TTC549 (cell line): ENCODE results near the gene C1QL4.
A peak's percentile ranks its signal among the peaks of the same experiment; 100 is the strongest.
"Not testable (repeated sequence)": the region's sequence is repeated elsewhere in the genome, so short reads cannot be mapped to it uniquely, and the experiment has no call there.

Experiments
- FAIRE-seq: peaks from 2 replicates; lab custom pipeline; 2012; peaks lifted over from hg19 to GRCh38; lab: Jason Lieb, UNC

Gene C1QL4

DNA sequence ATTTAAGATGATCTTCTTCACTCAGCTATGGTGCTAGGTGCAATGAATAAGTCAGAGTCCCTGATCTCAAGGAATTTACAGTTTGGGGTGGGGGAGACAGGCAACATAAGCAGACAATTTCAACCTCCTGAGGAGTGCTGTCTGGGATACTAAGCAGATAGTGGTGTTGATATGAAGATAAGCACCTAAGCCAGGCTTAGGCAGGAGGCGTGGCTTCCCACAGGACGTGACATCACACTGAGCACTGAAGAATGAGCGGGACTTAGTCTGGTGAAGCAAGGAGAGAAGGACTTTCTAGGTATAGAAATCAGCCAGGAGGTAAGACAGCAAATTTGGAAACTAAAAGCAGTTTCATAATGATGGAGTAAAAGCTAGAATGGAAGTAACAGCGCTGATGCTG is 35.2 kb downstream of the C1QL4 start:
- FAIRE-seq: no peak

DNA sequence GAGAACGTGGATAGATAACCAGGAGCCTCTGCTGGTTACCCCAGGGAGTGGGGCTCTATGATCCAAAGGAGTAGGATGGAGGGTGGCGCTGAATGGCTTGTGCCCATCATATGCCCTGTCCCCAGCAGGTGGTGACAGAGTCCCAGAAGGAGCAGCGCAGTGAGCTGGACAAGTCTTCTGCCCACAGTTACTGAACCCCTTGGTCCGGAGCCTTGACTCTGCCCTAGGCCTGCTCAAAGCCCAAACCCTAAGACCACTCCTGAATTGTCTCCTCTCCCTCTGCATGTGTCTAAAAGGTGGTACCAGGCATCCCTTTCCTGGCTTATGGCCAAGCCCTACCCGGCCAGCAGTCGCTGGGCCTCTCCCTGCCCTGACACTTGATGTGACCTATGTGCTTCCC is 38.8 kb downstream of the C1QL4 start:
- no peak for FAIRE-seq

DNA sequence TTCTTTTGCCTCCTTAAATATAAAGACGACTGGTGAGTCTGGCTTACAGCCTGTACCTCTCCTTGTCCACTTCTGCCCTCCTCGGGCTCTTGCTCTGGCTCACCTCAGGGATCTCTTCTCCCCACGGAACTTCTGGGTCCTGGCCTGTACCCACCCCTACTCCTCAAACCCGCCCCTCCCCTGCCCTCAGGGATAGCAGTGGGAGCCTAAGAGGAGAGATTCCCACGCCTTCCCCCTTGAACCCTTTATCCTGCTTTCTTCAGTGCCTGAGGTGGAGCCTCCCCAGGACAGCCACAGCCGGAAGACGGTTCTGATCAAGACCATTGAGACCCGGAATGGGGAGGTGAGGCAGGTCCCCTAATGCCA is 39.3 kb downstream of the C1QL4 start:
- no peak for FAIRE-seq

DNA sequence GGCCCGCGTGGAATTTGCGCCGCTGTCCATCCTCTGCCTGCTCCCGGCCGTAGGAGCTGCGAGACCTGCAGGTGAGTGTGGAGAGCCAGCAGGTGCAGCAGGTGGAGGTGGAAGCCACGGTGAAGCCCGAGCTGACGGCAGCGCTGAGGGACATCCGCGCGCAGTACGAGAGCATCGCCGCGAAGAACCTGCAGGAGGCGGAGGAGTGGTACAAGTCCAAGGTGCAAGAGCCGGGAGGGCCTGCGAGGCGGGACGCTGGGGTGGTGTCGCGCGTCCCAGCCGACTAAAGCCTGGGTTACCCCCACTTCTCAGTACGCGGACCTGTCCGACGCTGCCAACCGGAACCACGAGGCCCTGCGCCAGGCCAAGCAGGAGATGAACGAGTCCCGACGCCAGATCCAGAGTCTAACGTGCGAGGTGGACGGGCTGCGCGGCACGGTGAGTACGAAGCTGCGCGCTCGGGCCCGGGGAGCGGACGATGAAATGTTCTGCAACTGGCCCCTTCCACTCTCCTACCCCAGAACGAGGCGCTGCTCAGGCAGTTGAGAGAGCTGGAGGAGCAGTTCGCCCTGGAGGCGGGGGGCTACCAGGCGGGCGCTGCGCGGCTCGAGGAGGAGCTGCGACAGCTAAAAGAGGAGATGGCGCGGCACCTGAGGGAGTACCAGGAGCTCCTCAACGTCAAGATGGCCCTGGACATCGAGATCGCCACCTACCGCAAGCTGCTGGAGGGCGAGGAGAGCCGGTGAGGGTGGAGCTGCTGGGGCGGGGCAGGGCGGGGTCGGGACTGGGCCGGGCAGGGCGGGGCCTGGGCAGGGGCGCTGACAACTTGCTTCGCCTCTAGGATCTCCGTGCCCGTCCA is 39.9 kb downstream of the C1QL4 start:
- FAIRE-seq: no peak

DNA sequence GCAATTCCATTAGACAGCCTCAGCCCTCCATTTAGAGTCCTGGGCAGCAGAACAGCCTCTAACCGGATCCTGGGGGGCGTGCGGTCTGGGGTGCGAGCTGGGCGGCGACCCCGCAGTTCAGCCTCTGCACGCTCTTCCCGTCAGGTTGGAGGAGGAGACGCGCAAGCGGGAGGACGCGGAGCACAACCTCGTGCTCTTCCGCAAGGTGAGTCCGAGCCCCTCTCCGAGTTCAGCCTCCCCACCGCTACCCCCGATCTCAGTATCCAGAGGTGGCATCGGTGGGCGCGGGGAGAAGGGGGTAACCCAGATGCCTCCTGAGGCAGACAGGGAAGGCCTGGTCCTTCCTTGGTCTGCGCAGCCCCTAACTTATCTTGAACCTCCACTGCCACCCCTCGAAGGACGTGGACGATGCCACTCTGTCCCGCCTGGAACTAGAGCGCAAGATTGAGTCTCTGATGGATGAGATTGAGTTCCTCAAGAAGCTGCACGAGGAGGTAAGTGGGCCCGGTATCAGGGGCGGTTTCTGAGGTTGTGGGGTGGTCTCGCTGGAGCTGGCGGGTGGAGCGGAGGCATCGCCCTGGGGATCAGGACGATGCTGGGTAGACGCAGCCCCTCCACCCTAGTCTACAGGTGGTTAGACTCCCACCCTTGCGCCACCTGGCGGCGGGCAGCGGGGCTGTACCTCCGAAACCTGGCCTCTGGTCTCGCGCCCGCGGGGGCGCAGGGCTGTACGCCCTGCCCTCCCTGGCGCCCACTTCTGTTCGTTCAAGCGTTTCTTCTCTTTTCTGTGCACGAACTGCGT is 40.8 kb downstream of the C1QL4 start:
- FAIRE-seq: no peak

DNA sequence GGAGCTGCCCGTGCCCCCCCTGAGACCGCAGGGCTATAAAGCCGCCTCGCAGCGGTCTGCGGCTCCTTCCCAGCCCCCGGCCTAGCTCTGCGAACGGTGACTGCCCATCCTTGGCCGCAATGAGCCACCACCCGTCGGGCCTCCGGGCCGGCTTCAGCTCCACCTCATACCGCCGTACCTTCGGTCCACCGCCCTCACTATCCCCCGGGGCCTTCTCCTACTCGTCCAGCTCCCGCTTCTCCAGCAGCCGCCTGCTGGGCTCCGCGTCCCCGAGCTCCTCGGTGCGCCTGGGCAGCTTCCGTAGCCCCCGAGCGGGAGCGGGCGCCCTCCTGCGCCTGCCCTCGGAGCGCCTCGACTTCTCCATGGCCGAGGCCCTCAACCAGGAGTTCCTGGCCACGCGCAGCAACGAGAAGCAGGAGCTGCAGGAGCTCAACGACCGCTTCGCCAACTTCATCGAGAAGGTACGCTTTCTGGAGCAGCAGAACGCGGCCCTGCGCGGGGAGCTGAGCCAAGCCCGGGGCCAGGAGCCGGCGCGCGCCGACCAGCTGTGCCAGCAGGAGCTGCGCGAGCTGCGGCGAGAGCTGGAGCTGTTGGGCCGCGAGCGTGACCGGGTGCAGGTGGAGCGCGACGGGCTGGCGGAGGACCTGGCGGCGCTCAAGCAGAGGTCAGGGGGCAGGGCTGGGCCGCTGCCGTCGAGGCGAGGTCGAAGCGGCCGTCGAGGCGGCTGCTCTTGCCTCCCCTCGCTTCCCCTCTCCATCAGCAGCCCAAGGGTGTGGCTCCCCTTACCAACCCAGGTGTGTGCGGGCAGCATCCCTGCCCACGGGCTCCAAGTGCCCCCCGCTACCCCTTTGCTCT is 41.7 kb downstream of the C1QL4 start, which contains the start of gene PRPH:
PRPH (plus strand) TSS at position 66 of the 855 bp plus-strand sequence; CDS start at position 120, 54 bp downstream.
- no peak for FAIRE-seq

DNA sequence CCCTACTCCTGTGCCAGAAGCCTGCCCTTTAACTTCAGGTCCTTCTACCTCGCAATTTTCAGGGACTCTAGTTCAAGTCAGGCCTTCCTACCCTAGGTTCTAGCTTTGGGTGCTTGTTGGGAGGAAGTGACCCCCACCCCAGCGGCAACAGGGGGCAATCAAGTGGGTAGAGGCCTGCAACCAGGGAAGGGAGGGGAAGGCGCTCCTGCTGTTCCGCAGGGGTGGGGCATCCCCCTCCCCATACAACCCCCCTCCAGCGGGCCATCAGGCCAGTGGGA is 42.2 kb downstream of the C1QL4 start:
- no peak for FAIRE-seq

DNA sequence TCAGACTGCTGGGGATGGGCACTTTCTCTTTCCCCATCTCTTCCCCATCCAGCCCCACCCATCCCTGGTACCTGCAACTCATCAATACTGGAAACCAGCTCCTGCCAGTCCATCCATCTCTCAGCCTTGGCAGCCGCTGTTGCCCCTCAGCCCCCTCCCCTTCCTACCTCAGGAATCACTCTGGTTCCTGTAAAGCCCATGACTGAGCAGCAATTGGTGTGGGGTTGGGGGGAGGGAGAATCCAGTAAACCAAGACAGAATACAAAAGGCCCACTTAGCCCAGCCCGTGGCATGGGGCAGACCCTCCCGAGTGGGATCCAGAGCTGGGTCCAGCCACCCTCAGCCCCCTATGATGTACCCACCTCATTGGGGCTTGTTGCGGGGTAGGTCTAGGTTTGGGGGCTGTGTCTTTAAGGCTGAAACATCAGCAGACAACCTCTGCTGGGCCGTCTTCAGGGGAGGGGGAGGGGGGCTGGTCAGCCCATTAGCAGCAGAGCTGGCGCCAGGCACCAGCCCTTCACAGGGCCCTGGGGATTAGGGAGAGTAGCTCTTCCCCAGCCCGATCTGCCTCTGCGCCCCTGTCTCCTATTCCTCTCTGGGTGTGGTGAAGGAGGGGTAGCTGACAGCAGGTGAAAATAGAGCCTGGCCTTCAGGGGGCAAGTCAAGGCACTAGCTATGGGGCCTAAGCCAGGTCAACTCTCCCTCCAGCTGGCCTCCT is 42.7 kb downstream of the C1QL4 start:
- FAIRE-seq: no peak

DNA sequence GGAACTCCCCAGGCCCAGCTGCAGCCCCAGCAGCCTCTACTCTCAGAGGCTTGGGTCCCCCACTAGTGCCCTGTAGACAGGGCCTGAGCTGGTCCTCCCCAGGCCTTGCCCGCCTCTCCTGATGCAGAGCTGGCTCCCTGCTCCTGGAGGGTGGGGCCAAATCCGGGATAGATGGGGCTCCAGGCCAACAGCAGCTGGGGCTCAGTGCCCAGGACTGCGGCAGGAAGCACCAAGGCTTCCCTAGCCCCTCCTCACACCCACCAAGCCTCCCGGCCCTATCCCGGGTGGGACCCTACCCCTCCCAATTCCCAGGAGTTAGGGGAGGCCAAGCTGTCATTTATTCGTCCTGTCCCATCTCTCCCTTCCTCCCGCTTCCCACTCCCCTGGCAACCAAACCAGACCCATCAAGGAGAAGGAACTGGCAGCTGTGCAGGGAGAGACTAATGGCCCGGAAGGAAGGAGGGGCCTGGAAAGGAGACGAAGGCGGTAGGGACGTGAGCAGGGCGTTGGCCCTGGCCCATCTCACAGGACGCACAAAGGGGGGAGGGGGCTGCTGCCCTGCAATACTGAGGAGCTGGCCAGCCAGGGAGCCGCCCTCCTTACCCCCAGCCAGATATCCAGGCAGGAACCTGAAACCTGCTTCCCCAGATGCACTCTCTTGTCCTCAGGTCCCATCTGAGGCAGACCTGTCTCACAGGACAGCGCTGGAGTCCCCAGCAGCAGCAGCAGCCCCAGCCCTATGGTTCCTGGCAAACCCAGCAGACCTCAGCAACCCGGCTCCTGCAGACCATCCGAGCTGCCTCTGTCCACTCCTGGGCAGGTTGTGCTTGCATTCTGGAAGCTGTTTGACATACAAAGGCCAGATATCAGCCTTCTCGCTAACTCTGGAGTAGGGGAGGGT is 43.7 kb downstream of the C1QL4 start:
- FAIRE-seq: no peak

DNA sequence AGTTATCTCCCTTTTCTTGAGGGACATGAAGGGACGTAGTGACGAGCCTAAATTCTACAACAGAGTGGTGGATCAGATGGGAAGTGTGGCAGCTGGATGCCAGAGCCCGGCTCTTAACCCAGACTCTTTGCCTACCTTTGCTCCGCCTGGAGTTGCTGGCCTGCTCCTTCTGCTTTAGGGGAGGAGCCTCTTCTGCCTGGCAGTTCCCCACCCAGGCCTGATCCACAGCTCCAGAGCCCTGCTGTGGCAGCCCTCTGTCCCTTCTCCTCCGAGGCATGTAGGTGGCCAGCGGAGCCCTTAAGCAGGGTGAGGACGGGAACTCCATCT is 44.3 kb downstream of the C1QL4 start:
- FAIRE-seq: no peak

DNA sequence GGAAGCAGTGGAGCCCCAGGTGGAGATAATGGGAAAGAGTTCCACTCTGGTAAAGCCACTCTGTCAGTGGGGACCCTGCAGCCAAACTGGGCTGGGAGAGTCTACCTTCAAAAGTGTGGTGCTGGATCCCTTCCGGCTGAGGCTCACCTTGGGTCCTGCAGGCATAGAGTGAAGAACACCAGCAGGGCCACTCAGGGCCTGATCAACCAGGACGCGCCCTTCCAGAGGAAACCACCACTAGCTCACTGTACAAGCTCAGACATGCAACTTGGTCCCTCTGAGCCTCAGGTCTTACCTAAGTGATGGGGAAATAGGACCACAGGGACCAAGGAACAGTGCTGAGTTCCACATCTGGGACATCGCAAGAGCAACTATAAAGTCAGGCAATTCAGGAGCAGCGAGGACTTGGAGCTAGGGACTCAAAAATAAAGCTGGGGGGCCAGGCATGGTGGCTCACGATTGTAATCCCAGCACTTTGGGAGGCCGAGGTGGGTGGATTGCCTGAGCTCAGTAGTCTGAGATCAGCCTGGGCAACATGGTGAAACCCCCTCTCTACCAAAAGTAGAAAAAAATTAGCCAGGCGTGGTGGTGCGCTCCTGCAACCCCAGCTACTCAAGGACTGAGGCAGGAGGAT is 47.9 kb downstream of the C1QL4 start:
- no peak for FAIRE-seq

DNA sequence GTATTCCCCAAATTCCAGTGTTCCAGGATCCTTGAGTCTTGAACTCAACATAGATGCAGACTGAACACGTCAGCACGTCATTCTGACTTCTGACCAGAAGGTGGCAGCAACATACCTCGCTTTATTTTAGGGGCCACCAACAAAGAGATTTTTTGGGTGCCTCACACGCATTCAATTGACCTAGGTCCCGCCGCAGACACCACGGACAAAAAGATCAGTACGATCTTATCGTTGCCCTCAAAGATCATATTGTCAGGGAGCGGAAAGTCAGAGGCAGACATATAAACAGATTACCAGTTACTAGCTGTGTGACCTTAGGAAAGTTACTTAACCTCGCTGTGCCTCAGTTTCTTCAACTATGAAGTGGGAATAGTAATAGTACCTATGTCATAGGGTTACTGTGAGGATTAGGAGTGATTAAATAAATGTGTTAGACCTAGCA is 48.6 kb downstream of the C1QL4 start:
- FAIRE-seq: peak; percentile 84

DNA sequence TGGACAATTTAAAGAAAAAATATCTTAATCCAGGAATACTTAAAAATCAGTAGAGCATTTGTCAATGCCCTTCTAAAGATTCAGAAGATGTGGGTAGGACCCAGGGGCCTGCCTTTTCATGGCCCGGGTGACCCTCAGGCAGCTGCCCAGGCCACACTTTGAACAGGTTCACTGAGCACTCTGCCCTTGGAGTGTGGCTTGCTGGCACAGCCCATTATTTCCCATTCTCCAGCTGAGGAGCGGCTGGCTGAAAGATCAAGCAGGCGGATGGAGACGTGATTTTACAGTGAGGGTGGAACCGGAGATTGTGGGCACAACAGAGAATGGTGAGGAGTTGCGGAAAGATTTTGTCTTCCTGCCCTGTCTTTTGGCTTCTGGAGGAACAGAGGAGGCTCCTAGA is 49.1 kb downstream of the C1QL4 start:
- FAIRE-seq: no peak

DNA sequence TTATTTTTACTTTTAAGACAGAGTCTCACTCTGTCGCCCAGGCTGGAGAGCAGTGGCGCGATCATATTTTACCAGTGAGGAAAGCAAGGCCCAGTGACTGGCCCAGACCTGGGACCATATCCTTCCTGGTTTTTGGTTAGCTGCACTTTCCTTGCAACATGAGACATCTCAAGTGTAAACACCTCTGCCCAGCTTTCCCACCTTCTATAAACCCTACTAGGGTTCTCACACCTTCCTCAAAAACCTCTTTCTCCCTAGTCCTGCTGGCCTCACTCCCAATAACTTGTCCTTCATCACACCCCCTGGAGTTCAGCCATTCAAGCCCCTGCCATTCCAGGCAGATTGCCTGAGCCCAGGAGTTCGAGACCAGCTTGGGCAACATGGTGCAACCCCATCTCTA is 52.3 kb downstream of the C1QL4 start:
- no peak for FAIRE-seq

DNA sequence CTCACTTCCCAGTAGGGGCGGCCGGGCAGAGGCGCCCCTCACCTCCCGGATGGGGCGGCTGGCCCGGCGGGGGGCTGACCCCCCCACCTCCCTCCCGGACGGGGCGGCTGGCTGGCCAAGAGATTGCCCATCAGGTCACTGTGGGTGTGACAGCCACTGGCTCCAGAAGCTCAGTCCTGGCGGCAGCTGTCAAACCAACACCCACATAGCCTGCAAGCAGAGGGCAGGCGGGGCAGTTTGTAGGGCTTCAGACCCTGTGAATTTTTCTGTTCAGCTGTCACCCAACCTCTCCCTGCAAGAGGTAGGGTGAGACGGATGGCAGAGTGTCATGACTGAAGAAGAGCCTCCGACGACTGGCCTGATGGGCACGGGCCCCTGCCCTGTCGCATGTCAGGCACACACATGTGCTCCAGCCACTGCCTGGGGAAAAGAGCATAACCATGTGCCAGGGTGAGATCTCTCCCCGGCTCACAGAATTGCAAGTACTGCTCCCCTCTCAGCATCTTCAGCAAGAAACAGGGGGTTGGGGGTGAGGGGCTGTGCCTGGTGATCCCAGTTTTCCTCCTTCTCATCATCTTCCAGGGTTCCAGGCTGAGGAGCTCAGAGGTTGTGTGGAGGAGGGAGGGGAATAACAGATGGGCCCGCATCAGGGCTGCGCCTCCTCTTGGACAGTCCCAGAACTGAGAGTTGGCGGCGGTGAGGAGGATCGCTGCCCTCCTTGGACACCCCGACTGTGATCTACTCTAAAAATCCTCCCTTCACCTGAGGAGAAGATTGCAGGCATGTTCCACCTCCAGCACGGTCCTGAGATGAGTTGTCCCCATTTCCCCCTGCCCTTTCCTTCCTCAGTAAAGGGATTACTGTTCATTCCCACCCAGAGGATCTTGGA is 53.2 kb downstream of the C1QL4 start:
- no peak for FAIRE-seq

DNA sequence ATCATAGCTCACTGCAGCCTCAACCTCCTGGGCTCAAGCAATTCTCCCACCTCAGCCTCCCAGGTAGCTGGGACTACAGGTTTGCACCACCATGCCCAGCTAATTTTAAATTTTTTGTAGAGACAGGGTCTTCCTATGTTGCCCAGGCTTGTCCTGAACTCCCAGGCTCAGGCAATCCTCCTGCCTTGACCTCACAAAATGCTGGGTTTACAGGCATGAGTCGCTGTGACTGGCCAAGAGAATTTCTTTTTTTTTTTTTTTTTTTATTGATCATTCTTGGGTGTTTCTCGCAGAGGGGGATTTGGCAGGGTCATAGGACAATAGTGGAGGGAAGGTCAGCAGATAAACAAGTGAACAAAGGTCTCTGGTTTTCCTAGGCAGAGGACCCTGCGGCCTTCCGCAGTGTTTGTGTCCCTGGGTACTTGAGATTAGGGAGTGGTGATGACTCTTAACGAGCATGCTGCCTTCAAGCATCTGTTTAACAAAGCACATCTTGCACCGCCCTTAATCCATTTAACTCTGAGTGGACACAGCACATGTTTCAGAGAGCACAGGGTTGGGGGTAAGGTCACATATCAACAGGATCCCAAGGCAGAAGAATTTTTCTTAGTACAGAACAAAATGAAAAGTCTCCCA is 54.1 kb downstream of the C1QL4 start:
- FAIRE-seq: not testable (repeated sequence)
